Aorta (tissue), 5 donors: ENCODE measurements around the gene SULF2. TPM values are rescaled to one million over a fixed set of nuclear protein-coding genes. Genes with fewer than 3 reads are reported as not detected.
"Not testable (repeated sequence)": the region's sequence is repeated elsewhere in the genome, so short reads cannot be mapped to it uniquely, and the experiment has no call there.

ENCODE experiments used
- ATAC-seq: fragments of 200-7000 bp; cut with Tn5 transposase; one replicate; pipeline ENCODE4 v1.9.1; 2022; ENCODE audit warnings: moderate library complexity; ENCODE audit not compliant: low FRiP score
- DNase-seq, 2 donors: peaks; one replicate each; pipeline ENCODE4 v3.0.0-alpha.2; 2020
- H3K27ac ChIP-seq, 2 donors: one replicate each; pipeline ENCODE4 v1.5.1; 2013; ENCODE audit warnings: low read length in 2 of 2, mild to moderate bottlenecking in 2 of 2, moderate library complexity in 2 of 2, control low read depth in 1 of 2, inconsistent platforms in 1 of 2, low read depth in 1 of 2
- H3K27me3 ChIP-seq, 2 donors: one replicate each; pipeline ENCODE4 v1.6.1; 2013; ENCODE audit warnings: control low read depth in 1 of 2, low read length in 1 of 2, mild to moderate bottlenecking in 1 of 2, moderate library complexity in 1 of 2; ENCODE audit not compliant: insufficient read depth in 2 of 2, control insufficient read depth in 1 of 2
- H3K36me3 ChIP-seq, 2 donors: one replicate each; pipeline ENCODE4 v1.6.1; 2013; ENCODE audit warnings: control low read depth in 1 of 2, low read length in 1 of 2, mild to moderate bottlenecking in 1 of 2; ENCODE audit not compliant: insufficient read depth in 2 of 2, control insufficient read depth in 1 of 2
- H3K4me1 ChIP-seq, 2 donors: one replicate each; pipeline ENCODE4 v1.6.1; 2013; ENCODE audit warnings: low read length in 2 of 2, control low read depth in 1 of 2, mild to moderate bottlenecking in 1 of 2, moderate library complexity in 1 of 2; ENCODE audit not compliant: insufficient read depth in 2 of 2, control insufficient read depth in 1 of 2
- H3K4me3 ChIP-seq, 2 donors: one replicate each; pipeline ENCODE4 v1.5.1; 2013; ENCODE audit warnings: low read length in 2 of 2, control low read depth in 1 of 2, mild to moderate bottlenecking in 1 of 2
- H3K9me3 ChIP-seq: one replicate; pipeline ENCODE4 v1.6.1; 2013; ENCODE audit warnings: mild to moderate bottlenecking, low read length; ENCODE audit not compliant: control insufficient read depth
- WGBS, 2 donors: extraction: QIAGEN DNeasy Blood & Tissue Kit; methylation state at CpG; one replicate each; pipeline ENCODE4 v1.1.7; 2013; 5-methylcytosine and 5-hydroxymethylcytosine counted together
- intact Hi-C, 2 donors: fragments of 100-400 bp; cut with DNase I; formaldehyde crosslinking; loops; one replicate each; pipeline versions ENCODE4 v1.14.2 to v1.15.0; 2022
- polyA plus RNA-seq, 2 donors: library from polyadenylated mRNA; stranded (reverse); fragments of 200-250 nt; gene quantifications; one replicate each; pipeline ENCODE4 v1.2.3, GENCODE V29; 2013
- total RNA-seq, 2 donors: library from RNA; stranded (reverse); fragmentation: NEBNext Ultra II Directional; extraction: Animal tissue kit (Norgen Biotek cat#: 25700); gene quantifications; one replicate each; pipeline ENCODE4 v1.2.1, GENCODE V29; 2021
- donor health status: healthy with polysubstance abuse.
- donor health status: Bipolar disorder and iron deficiency.
- donor health status: DM: no; HTN: no; CAD: no.
- donor health status: DM: no; HTN: no; CAD: no.
- donor health status: DM: yes; HTN: yes; CAD: no.

SULF2 gene
- total and polyA plus RNA-seq, 4 donors: 17.7 to 145 (median 64.7) TPM

- intact Hi-C loops: no loop called here
- DNase-seq: no peak
- ATAC-seq: peak; percentile 6
- H3K27me3 ChIP-seq: no peaks in the 10 kb centered on the region
- WGBS, 2 donors: 93% methylated on average over 5 of the region's 5 CpGs
- H3K27ac ChIP-seq: no peak overlapping the region
- no peaks in the 10 kb centered on the region for H3K36me3 ChIP-seq
- H3K9me3 ChIP-seq: no peaks in the 10 kb centered on the region
- no peak overlapping the region for H3K4me3 ChIP-seq
- H3K4me1 ChIP-seq: no peaks in the 10 kb centered on the region
Measured at GRCh38 chr20:47801079-47801478, 15.8 kb upstream of the SULF2 start.

- DNase-seq: no peak
- no peaks in the 10 kb centered on the region for H3K36me3 ChIP-seq
- intact Hi-C loops: no loop called here
- H3K4me1 ChIP-seq: no peaks in the 10 kb centered on the region
- no peak for ATAC-seq
- no peak overlapping the region for H3K4me3 ChIP-seq
- H3K27ac ChIP-seq: no peak overlapping the region
- WGBS, 2 donors: 49 to 61% methylated on average over 11 of the region's 11 CpGs
- no peaks in the 10 kb centered on the region for H3K27me3 ChIP-seq
- H3K9me3 ChIP-seq: no peaks in the 10 kb centered on the region
Measured at GRCh38 chr20:47800623-47801022, 15.3 kb upstream of the SULF2 start.

- Histone ChIP-seq H3K36me3 (no peaks in the 10 kb centered on the region), H3K27me3 (no peaks in the 10 kb centered on the region), H3K4me3 (no peak overlapping the region), H3K4me1 (no peaks in the 10 kb centered on the region), H3K9me3 (no peaks in the 10 kb centered on the region), H3K27ac (no peak overlapping the region)
- ATAC-seq (no peak), DNase-seq (no peak)
- 72 to 89% methylated on average over 6 of the region's 6 CpGs for WGBS, 2 donors
- intact Hi-C loops: loop anchor here in 1 of 2 donors (5.0 kb wide), 1 partner anchor 58 kb away; no protein-coding TSS in a partner anchor
Measured at GRCh38 chr20:47799116-47799715, 13.9 kb upstream of the SULF2 start.

GRCh38 chr20:47796971-47797370 is 11.7 kb upstream of the SULF2 start:
- H3K27ac ChIP-seq: no peak overlapping the region
- H3K36me3 ChIP-seq: no peaks in the 10 kb centered on the region
- WGBS, 2 donors: 91 to 96% methylated on average over 9 of the region's 9 CpGs
- H3K27me3 ChIP-seq: no peaks in the 10 kb centered on the region
- no peaks in the 10 kb centered on the region for H3K9me3 ChIP-seq
- no peaks in the 10 kb centered on the region for H3K4me1 ChIP-seq
- DNase-seq (no peak), ATAC-seq (no peak)
- no peak overlapping the region for H3K4me3 ChIP-seq
- intact Hi-C loops: loop anchor here in 1 of 2 donors (5.0 kb wide), 1 partner anchor 60 kb away; no protein-coding TSS in a partner anchor

GRCh38 chr20:47795214-47795907 is 10.1 kb upstream of the SULF2 start:
- Histone ChIP-seq H3K4me3 (no peak overlapping the region), H3K27ac (no peak overlapping the region), H3K27me3 (no peaks in the 10 kb centered on the region), H3K9me3 (no peaks in the 10 kb centered on the region), H3K36me3 (no peaks in the 10 kb centered on the region), H3K4me1 (no peaks in the 10 kb centered on the region)
- ATAC-seq (peak; percentile 39), DNase-seq (peak; percentile 82 to 83)
- intact Hi-C loops: loop anchor here in 1 of 2 donors (5.0 kb wide), 1 partner anchor 62 kb away; no protein-coding TSS in a partner anchor
- WGBS, 2 donors: 28 to 32% methylated on average over 17 of the region's 17 CpGs

- ATAC-seq, H3K27me3 ChIP-seq, H3K4me3 ChIP-seq, H3K27ac ChIP-seq, H3K9me3 ChIP-seq, H3K36me3 ChIP-seq, H3K4me1 ChIP-seq: not testable (repeated sequence)
- intact Hi-C loops: loop anchor here in 1 of 2 donors (5.0 kb wide), 1 partner anchor 63 kb away; no protein-coding TSS in a partner anchor
- 98 to 99% methylated on average over 6 of the region's 6 CpGs for WGBS, 2 donors
- DNase-seq: peak in 1 of 2 donors; percentile 59
Measured at GRCh38 chr20:47794264-47794663, 9.0 kb upstream of the SULF2 start.

- Histone ChIP-seq H3K36me3 (no peaks in the 10 kb centered on the region), H3K4me1 (no peaks in the 10 kb centered on the region), H3K27me3 (no peaks in the 10 kb centered on the region), H3K4me3 (no peak overlapping the region), H3K27ac (peak overlapping the region in 1 of 2 donors; percentile 55), H3K9me3 (no peaks in the 10 kb centered on the region)
- WGBS, 2 donors: 14 to 20% methylated on average over 9 of the region's 9 CpGs
- intact Hi-C loops: loop anchor here in 1 of 2 donors (5.0 kb wide), 1 partner anchor 65 kb away; no protein-coding TSS in a partner anchor
- DNase-seq: peak; percentile 84 to 88
- ATAC-seq: peak; percentile 88
Measured at GRCh38 chr20:47792021-47792618, 6.8 kb upstream of the SULF2 start.

GRCh38 chr20:47791084-47791599 is 5.9 kb upstream of the SULF2 start:
- DNase-seq (no peak), ATAC-seq (no peak)
- WGBS, 2 donors: 97 to 98% methylated on average over 2 of the region's 2 CpGs
- no peak overlapping the region for H3K27ac ChIP-seq
- H3K4me1 ChIP-seq: no peaks in the 10 kb centered on the region
- H3K9me3 ChIP-seq: no peaks in the 10 kb centered on the region
- intact Hi-C loops: loop anchor here in 1 of 2 donors (5.0 kb wide), 1 partner anchor 66 kb away; no protein-coding TSS in a partner anchor
- no peaks in the 10 kb centered on the region for H3K27me3 ChIP-seq
- no peaks in the 10 kb centered on the region for H3K36me3 ChIP-seq
- H3K4me3 ChIP-seq: no peak overlapping the region
